Measurements from ENCODE around the gene EML6. TPM values are rescaled to one million over a fixed set of nuclear protein-coding genes. Genes with fewer than 3 reads are reported as not detected.
"Not testable (repeated sequence)": the region's sequence is repeated elsewhere in the genome, so short reads cannot be mapped to it uniquely, and the experiment has no call there.

The EML6 gene
- total RNA-seq, 2 experiments from 2014 or later = 1.2 to 1.7 TPM

DNA sequence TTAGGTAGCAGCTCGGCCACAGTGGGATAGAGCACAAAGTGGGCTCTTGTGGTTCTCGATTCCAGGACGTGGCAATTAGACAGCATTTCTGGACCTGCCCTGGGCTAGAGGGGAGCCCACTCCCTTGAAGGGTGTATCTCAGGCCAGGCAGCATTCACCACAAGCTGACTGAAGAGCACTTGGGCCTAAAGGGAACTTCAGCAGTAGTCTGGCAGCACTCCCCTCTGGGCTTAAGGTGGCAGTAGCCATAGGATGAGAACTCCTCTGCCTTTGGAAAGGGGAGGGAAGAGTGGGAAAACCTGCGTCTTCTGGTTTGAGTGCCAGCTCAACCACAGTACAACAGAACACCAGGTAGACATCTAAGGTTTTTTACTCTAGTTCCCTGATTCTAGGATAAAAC, 28.1 kb upstream of the EML6 start:
- Mint-ChIP-seq H3K27ac (no peak overlapping the region), H3K27me3 (no peaks in the 10 kb centered on the region), H3K9me3 (no peaks in the 10 kb centered on the region), H3K4me3 (no peak overlapping the region), H3K4me1 (ENCODE audit: low read depth) (peaks cover 2% of the 10 kb centered on the region), H3K36me3 (ENCODE audit: low read depth) (no peaks in the 10 kb centered on the region)
- TF ChIP-seq, protein P1, sequence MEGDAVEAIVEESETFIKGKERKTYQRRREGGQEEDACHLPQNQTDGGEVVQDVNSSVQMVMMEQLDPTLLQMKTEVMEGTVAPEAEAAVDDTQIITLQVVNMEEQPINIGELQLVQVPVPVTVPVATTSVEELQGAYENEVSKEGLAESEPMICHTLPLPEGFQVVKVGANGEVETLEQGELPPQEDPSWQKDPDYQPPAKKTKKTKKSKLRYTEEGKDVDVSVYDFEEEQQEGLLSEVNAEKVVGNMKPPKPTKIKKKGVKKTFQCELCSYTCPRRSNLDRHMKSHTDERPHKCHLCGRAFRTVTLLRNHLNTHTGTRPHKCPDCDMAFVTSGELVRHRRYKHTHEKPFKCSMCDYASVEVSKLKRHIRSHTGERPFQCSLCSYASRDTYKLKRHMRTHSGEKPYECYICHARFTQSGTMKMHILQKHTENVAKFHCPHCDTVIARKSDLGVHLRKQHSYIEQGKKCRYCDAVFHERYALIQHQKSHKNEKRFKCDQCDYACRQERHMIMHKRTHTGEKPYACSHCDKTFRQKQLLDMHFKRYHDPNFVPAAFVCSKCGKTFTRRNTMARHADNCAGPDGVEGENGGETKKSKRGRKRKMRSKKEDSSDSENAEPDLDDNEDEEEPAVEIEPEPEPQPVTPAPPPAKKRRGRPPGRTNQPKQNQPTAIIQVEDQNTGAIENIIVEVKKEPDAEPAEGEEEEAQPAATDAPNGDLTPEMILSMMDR (IDR thresholded peaks at IDR 0.05) = no peak
- ATAC-seq (no peak), DNase-seq (no peak)
- POLR2A ChIA-PET = interaction anchor here (1.0 kb wide), 1 partner anchor 27 kb away, joined by 3 read pairs; no protein-coding TSS in a partner anchor
- CTCF ChIA-PET = interaction anchor here (4.9 to 7.1 kb wide), 2 partner anchors 9 to 31 kb away, joined by 33 to 65 read pairs; no protein-coding TSS in a partner anchor
- intact Hi-C loops (cut with micrococcal nuclease) = no loop called here

DNA sequence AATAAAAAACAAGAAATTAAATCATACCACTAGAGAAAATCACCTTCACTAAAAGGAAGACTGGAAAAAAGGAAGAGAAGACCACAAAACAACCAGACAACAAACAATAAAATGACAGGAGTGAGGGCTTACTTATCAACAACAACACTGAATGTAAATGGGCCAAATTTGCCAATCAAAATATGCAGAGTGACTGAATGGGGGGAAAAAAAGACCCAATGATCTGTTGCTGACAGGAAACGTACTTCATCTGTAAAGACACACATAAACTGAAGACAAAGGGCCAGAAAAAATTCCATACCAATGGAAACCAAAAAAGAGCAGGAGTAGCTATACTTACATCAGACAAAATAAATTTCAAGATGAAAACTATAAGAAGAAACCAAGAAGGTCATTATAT, 25.5 kb upstream of the EML6 start:
- ChIA-PET CTCF (interaction anchor here (2.0 to 7.1 kb wide), 2 partner anchors 33 to 175 kb away, joined by 7 to 65 read pairs; no protein-coding TSS in a partner anchor), POLR2A (interaction anchor here (0.6 kb wide), 1 partner anchor 35 kb away, joined by 4 read pairs; no protein-coding TSS in a partner anchor)
- Mint-ChIP-seq H3K36me3 (ENCODE audit: low read depth) (no peaks in the 10 kb centered on the region), H3K4me3 (no peak overlapping the region), H3K4me1 (ENCODE audit: low read depth) (peaks cover 9% of the 10 kb centered on the region), H3K9me3 (no peaks in the 10 kb centered on the region), H3K27me3 (no peaks in the 10 kb centered on the region), H3K27ac (no peak overlapping the region)
- ATAC-seq (no peak), DNase-seq (no peak)
- TF ChIP-seq, protein P1 (IDR thresholded peaks at IDR 0.05) = no peak
- intact Hi-C loops (cut with micrococcal nuclease) = no loop called here

DNA sequence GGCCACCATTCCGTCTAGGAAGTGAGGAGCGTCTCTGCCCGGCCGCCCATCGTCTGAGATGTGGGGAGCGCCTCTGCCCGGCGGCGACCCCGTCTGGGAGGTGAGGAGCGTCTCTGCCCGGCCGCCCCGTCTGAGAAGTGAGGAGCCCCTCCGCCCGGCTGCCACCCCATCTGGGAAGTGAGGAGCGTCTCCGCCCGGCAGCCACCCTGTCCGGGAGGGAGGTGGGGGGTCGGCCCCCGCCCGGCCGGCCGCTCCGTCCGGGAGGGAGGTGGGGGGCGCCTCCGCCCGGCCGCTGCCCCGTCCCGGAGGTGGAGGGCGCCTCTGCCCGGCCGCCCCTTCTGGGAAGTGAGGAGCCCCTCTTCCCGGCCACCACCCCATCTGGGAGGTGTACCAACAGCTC, 24.5 kb upstream of the EML6 start:
- H3K27ac Mint-ChIP-seq; H3K9me3 Mint-ChIP-seq; H3K4me3 Mint-ChIP-seq; POLR2A ChIA-PET; H3K27me3 Mint-ChIP-seq; ATAC-seq; DNase-seq; H3K4me1 Mint-ChIP-seq (ENCODE audit: low read depth); intact Hi-C loops (cut with micrococcal nuclease); H3K36me3 Mint-ChIP-seq (ENCODE audit: low read depth): not testable (repeated sequence)
- CTCF ChIA-PET = interaction anchor here (1.8 kb wide), 1 partner anchor 33 kb away, joined by 12 read pairs; no protein-coding TSS in a partner anchor

DNA sequence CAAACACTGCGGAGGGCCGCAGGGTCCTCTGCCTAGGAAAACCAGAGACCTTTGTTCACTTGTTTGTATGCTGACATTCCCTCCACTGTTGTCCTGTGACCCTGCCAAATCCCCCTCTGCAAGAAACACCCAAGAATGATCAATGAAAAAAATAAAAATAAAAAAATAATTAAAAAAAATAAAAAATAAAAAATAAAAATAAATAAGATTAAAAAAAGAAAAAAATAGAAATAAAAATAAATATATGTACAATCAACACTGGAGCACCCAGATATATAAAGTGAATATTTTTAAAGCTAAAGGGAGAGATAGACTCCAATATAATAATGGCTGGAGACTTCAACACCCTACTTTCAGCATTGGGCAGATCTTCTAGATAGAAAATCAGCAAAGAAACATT, 23.8 kb upstream of the EML6 start:
- CTCF ChIA-PET = interaction anchor here (1.0 to 1.8 kb wide), 2 partner anchors 34 to 42 kb away, joined by 3 to 12 read pairs; no protein-coding TSS in a partner anchor
- Mint-ChIP-seq H3K4me1 (ENCODE audit: low read depth) (peaks cover 9% of the 10 kb centered on the region), H3K27me3 (no peaks in the 10 kb centered on the region), H3K27ac (no peak overlapping the region), H3K4me3 (no peak overlapping the region), H3K36me3 (ENCODE audit: low read depth) (no peaks in the 10 kb centered on the region), H3K9me3 (no peaks in the 10 kb centered on the region)
- POLR2A ChIA-PET = no interaction called here
- intact Hi-C loops (cut with micrococcal nuclease) = no loop called here
- DNase-seq (no peak), ATAC-seq (no peak)
- TF ChIP-seq, protein P1 (IDR thresholded peaks at IDR 0.05) = no peak

DNA sequence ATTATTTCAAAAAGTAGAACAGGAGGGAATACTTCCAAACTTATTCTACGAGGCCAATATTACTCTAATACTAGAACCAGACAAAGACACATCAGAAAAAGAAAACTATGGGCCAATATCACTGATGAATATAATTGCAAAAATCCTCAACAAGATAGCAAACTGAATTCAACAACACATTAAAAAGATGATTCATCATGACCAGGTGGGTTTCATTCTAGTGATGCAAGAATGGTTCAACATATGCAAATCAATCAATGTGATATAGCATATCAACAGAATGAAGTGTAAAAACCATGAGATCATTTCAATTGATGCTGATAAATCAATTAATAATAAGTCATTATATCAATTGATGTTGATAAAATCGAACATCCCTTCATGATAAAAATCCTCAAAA, 22.4 kb upstream of the EML6 start:
- no peak overlapping the region for H3K4me3 Mint-ChIP-seq
- H3K36me3 Mint-ChIP-seq (ENCODE audit: low read depth) = no peaks in the 10 kb centered on the region
- peaks cover 9% of the 10 kb centered on the region for H3K4me1 Mint-ChIP-seq (ENCODE audit: low read depth)
- DNase-seq = no peak
- no peaks in the 10 kb centered on the region for H3K9me3 Mint-ChIP-seq
- H3K27ac Mint-ChIP-seq = no peak overlapping the region
- TF ChIP-seq, protein P1 (IDR thresholded peaks at IDR 0.05) = no peak
- ChIA-PET POLR2A (no interaction called here), CTCF (interaction anchor here (2.5 to 4.0 kb wide), 2 partner anchors 36 to 138 kb away, joined by 16 to 19 read pairs; no protein-coding TSS in a partner anchor)
- ATAC-seq = no peak
- no peaks in the 10 kb centered on the region for H3K27me3 Mint-ChIP-seq
- intact Hi-C loops (cut with micrococcal nuclease) = no loop called here

All from activated CD8-positive, alpha-beta T cell treated with anti-CD3 and anti-CD28 coated beads for 36 hours (primary cell).